Measurements from ENCODE around the gene ATP4A.

The ATP4A gene

DNA sequence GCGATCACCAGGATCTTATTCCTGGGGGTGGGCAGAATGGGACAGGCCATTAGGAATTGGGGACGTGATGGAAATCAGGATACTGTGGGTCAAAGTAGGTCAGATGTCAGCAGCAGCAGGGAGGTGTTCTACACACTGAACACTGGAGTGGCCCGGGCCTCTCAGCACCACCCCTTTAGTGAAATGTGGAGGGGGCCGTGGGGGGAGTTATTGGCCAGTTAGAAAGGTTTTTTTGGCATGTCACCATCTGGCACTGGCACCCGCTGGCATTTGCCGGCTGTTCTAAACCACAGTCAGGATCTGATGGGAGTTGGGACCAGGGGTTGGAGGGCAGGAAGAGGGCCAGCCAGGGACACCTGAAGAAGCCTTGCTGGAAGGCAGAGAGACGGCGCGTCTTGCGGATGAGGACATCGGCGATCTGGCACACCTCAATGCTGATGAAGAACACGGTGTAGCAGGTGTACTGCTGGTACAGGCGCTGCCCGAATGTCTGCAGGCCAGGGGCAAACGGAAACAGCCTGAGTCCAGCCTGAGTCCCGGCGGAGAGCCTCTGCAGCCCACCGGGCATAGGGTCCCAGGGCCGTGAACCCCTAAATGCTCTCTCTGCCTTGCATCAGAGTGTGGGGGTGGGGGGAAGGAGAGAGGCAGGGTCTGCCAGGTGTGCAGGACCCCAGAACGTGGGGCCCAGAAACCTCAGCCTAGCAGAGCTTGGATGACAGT, 12.2 kb downstream of the ATP4A start:
- H3K4me3 ChIP-seq (IDR thresholded peaks at IDR 0.05; ENCODE audit: insufficient read depth, low read depth, low read length), result no peak overlapping the region
- H3K36me3 ChIP-seq (ENCODE audit: insufficient read depth), result no peaks in the 10 kb centered on the region
- no peak overlapping the region for H3K4me2 ChIP-seq
- H3K4me1 ChIP-seq (ENCODE audit: low read depth, poor library complexity, severe bottlenecking), result peaks cover 8% of the 10 kb centered on the region
- no peaks in the 10 kb centered on the region for H4K20me1 ChIP-seq (ENCODE audit: insufficient read depth)
- H2AFZ ChIP-seq (ENCODE audit: low read depth), result no peak overlapping the region
- H3K27ac ChIP-seq, result no peak overlapping the region
- H3K79me2 ChIP-seq (ENCODE audit: insufficient read depth, low read depth), result no peaks in the 10 kb centered on the region
- TF ChIP-seq, protein P1, sequence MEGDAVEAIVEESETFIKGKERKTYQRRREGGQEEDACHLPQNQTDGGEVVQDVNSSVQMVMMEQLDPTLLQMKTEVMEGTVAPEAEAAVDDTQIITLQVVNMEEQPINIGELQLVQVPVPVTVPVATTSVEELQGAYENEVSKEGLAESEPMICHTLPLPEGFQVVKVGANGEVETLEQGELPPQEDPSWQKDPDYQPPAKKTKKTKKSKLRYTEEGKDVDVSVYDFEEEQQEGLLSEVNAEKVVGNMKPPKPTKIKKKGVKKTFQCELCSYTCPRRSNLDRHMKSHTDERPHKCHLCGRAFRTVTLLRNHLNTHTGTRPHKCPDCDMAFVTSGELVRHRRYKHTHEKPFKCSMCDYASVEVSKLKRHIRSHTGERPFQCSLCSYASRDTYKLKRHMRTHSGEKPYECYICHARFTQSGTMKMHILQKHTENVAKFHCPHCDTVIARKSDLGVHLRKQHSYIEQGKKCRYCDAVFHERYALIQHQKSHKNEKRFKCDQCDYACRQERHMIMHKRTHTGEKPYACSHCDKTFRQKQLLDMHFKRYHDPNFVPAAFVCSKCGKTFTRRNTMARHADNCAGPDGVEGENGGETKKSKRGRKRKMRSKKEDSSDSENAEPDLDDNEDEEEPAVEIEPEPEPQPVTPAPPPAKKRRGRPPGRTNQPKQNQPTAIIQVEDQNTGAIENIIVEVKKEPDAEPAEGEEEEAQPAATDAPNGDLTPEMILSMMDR (conservative IDR thresholded peaks at IDR 0.05; ENCODE audit: low read depth, low read length), result no peak
- peaks cover 17% of the 10 kb centered on the region; the same call in 1 of the 2 replicates for H3K27me3 ChIP-seq (ENCODE audit: insufficient read depth, low read depth)
- H3K9ac ChIP-seq, result no peak overlapping the region

DNA sequence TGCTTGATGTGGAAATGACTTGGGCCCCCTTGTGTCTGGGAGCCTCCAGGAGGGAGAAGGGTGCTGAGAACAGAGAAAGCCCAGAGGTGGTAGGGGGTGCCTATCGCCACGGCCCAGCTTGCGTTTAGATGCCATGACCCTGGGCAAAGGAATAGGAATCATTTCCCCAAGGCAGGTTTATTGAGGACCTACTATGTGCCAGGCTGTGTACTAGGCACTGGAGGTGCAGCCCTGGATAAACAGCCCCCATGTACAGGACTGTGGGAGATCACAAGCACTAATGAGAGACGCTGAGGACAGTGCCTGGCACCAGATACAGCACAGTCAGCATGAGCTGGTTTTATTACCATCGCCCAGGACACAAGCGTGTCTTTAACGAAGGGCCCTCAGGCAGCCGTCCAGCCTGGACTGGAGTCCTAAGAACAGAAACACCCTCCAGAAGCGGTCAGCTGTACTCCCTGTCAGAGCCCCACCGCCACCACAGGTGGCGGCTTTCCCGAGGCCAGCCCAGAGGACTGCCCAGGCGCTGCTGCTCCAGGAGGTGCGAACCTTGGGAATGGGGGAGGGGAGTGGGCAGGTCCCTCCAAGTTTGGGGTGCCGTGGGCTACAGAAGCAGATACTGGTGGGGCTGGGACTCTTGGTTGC, 13.5 kb downstream of the ATP4A start:
- peaks cover 9% of the 10 kb centered on the region for H3K4me1 ChIP-seq (ENCODE audit: low read depth, poor library complexity, severe bottlenecking)
- no peak overlapping the region for H3K4me3 ChIP-seq (IDR thresholded peaks at IDR 0.05; ENCODE audit: insufficient read depth, low read depth, low read length)
- TF ChIP-seq, protein P1 (conservative IDR thresholded peaks at IDR 0.05; ENCODE audit: low read depth, low read length), result no peak
- H3K27me3 ChIP-seq (ENCODE audit: insufficient read depth, low read depth), result peaks cover 14% of the 10 kb centered on the region; the same call in 1 of the 2 replicates
- H3K4me2 ChIP-seq, result no peak overlapping the region
- H3K9ac ChIP-seq, result no peak overlapping the region
- H3K36me3 ChIP-seq (ENCODE audit: insufficient read depth), result no peaks in the 10 kb centered on the region
- no peak overlapping the region for H3K27ac ChIP-seq
- H2AFZ ChIP-seq (ENCODE audit: low read depth), result no peak overlapping the region
- no peaks in the 10 kb centered on the region for H4K20me1 ChIP-seq (ENCODE audit: insufficient read depth)
- H3K79me2 ChIP-seq (ENCODE audit: insufficient read depth, low read depth), result no peaks in the 10 kb centered on the region

DNA sequence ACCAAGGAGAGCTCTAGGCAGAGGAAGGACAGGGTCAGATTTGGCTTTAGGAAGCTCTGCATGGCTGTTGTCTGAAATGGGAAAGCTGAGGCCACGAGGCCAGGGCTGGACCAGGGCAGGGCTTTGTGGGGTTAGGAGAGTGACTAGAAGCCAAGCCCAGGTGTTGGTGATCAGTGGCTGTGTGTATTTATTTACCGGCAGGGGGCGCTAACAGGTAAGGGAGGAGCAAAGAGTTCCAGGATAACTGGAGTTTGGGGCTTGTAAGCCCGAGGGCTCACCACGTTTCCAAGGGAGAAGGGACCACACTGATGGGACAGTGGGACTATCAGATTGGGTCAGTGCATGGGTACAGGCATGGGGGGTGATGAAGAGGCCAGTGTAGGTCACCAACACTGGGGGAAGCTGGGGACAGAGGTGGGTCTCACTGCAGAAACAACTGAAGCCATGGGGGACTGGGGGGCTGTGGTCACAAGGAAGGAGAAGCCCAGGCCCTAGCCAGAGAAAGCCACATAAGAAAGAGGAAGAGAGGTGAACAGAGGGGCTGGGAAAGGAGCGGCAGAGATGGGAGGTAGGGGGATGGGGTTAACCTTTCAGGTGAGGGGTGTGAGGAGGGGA, 14.2 kb downstream of the ATP4A start:
- Histone ChIP-seq H3K4me2 (no peak overlapping the region), H3K79me2 (ENCODE audit: insufficient read depth, low read depth) (no peaks in the 10 kb centered on the region), H3K36me3 (ENCODE audit: insufficient read depth) (no peaks in the 10 kb centered on the region), H3K4me1 (ENCODE audit: low read depth, poor library complexity, severe bottlenecking) (peaks cover 13% of the 10 kb centered on the region), H3K27ac (no peak overlapping the region), H2AFZ (ENCODE audit: low read depth) (no peak overlapping the region), H3K9ac (no peak overlapping the region), H4K20me1 (ENCODE audit: insufficient read depth) (no peaks in the 10 kb centered on the region), H3K27me3 (ENCODE audit: insufficient read depth, low read depth) (peaks cover 10% of the 10 kb centered on the region; the same call in 1 of the 2 replicates), H3K4me3 (IDR thresholded peaks at IDR 0.05; ENCODE audit: insufficient read depth, low read depth, low read length) (no peak overlapping the region)
- TF ChIP-seq, protein P1 (conservative IDR thresholded peaks at IDR 0.05; ENCODE audit: low read depth, low read length), result peak; percentile 91

DNA sequence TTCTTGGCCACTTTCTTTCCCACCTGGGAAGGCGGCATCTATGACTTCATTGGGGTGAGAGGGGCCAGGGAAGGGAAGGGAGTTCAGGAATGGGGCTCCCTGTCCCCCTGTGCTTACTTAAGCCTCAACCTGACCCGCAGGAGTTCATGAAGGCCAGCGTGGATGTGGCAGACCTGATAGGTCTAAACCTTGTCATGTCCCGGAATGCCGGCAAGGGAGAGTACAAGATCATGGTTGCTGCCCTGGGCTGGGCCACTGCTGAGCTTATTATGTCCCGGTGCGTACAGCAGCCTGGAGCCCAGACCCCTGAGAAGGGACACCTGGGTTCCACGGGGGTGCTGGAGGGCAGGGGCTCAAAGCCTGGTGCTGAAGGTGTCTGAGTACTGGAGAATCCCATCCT, 16.9 kb downstream of the ATP4A start:
- Histone ChIP-seq H3K27ac (peak overlapping the region; percentile 61; the same call in 1 of the 2 replicates), H3K27me3 (ENCODE audit: insufficient read depth, low read depth) (no peaks in the 10 kb centered on the region), H3K4me1 (ENCODE audit: low read depth, poor library complexity, severe bottlenecking) (peaks cover 14% of the 10 kb centered on the region), H3K79me2 (ENCODE audit: insufficient read depth, low read depth) (no peaks in the 10 kb centered on the region), H4K20me1 (ENCODE audit: insufficient read depth) (no peaks in the 10 kb centered on the region), H3K9ac (peak overlapping the region; percentile 94; the same call in 1 of the 2 replicates), H3K36me3 (ENCODE audit: insufficient read depth) (no peaks in the 10 kb centered on the region), H3K4me2 (peak overlapping the region; percentile 91), H3K4me3 (IDR thresholded peaks at IDR 0.05; ENCODE audit: insufficient read depth, low read depth, low read length) (no peak overlapping the region), H2AFZ (ENCODE audit: low read depth) (no peak overlapping the region)
- TF ChIP-seq, protein P1 (conservative IDR thresholded peaks at IDR 0.05; ENCODE audit: low read depth, low read length), result no peak
